ENCODE measurements around the gene DNA2. TPM values are rescaled to one million over a fixed set of nuclear protein-coding genes. Genes with fewer than 3 reads are reported as not detected.
A peak's percentile ranks its signal among the peaks of the same experiment; 100 is the strongest.
"Not testable (repeated sequence)": the region's sequence is repeated elsewhere in the genome, so short reads cannot be mapped to it uniquely, and the experiment has no call there.

DNA2 gene
- 1 to 10 TPM; 2.5 to 6.2 TPM for total RNA-seq
- polyA plus RNA-seq, result 1 to 10 TPM; 1.5 to 3.5 TPM
- long read RNA-seq, donor 1, partial matches to known transcripts, result 0 of 1 reads
- long read RNA-seq, donor 1, other reads (novel, unspliced or antisense), result 0 of 1 reads
- long read RNA-seq, donor 2, result 0 reads
- long read RNA-seq, donor 3, result 0 reads
- long read RNA-seq, donor 4, result 0 reads
- long read RNA-seq, donor 5, full-length matches to known transcripts, result 1 of 1 reads
- long read RNA-seq, donor 5, partial matches to known transcripts, result 0 of 1 reads
- long read RNA-seq, donor 5, other reads (novel, unspliced or antisense), result 0 of 1 reads

GRCh38 chr10:68471586-68472408 is at the start of gene DNA2:
Gene DNA2 (minus strand): TSS chr10:68471973. CDS start chr10:68471864, 109 bp downstream.
- TF ChIP-seq, protein P1, sequence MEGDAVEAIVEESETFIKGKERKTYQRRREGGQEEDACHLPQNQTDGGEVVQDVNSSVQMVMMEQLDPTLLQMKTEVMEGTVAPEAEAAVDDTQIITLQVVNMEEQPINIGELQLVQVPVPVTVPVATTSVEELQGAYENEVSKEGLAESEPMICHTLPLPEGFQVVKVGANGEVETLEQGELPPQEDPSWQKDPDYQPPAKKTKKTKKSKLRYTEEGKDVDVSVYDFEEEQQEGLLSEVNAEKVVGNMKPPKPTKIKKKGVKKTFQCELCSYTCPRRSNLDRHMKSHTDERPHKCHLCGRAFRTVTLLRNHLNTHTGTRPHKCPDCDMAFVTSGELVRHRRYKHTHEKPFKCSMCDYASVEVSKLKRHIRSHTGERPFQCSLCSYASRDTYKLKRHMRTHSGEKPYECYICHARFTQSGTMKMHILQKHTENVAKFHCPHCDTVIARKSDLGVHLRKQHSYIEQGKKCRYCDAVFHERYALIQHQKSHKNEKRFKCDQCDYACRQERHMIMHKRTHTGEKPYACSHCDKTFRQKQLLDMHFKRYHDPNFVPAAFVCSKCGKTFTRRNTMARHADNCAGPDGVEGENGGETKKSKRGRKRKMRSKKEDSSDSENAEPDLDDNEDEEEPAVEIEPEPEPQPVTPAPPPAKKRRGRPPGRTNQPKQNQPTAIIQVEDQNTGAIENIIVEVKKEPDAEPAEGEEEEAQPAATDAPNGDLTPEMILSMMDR (IDR thresholded peaks at IDR 0.05; ENCODE audit: control extremely low read depth, extremely low read depth), result no peak
- H3K9me3 ChIP-seq (ENCODE audit: control insufficient read depth in 4 of 4, insufficient read depth in 3 of 4, low read length in 3 of 4), result no peaks in the 10 kb centered on the region
- DNase-seq (peak; percentile 83 to 89 (median 85)), ATAC-seq (ENCODE audit: insufficient read depth, low FRiP score) (peak; percentile 84)
- peak within 1 kb of the TSS; percentile 79 for H3K4me3 ChIP-seq
- H3K4me1 ChIP-seq (ENCODE audit: control insufficient read depth in 5 of 5, insufficient read depth in 5 of 5, low read length in 5 of 5), result peaks cover 0 to 18% (median 5%) of the 10 kb centered on the region in 5 donors
- peak within 1 kb of the TSS in 1 of 2 donors; percentile 51 for H3K27ac ChIP-seq (ENCODE audit: low read depth in 1 of 2, low read length in 1 of 2)
- peak within 1 kb of the TSS; percentile 58 to 73 for H3K9ac ChIP-seq (ENCODE audit: insufficient read depth in 1 of 2, low read length in 2 of 2)
- H3K27me3 ChIP-seq (ENCODE audit: control insufficient read depth in 3 of 3, insufficient read depth in 3 of 3, low read length in 2 of 3), result no peaks in the 10 kb centered on the region
- WGBS, 2 donors, result 3 to 4% methylated on average over 46 of the region's 46 CpGs
- H3K36me3 ChIP-seq (ENCODE audit: control insufficient read depth in 4 of 4, insufficient read depth in 4 of 4, low read length in 4 of 4), result peaks cover 0 to 2% (median 0%) of the 10 kb centered on the region in 4 donors

DNA sequence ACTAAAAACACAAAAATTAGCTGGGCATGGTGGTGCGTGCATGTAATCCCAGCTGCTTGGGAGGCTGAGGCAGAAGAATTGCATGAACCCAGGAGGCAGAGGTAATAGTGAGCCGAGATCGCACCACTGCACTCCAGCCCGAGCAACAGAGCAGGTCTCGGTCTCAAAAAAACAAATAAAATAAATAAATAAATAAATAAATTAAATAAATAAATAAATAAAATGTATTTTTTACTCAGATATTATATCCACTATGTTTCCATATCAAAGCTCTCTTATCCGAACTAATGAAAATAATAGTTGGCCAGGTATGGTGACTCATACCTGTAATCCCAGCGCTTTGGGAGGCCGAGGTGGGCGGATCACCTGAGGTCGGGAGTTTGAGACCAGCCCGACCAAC is 46.8 kb upstream of the DNA2 start:
- H3K4me3 ChIP-seq; H3K9ac ChIP-seq (ENCODE audit: insufficient read depth in 1 of 2, low read length in 2 of 2); H3K27ac ChIP-seq (ENCODE audit: low read depth in 1 of 2, low read length in 1 of 2); H3K4me1 ChIP-seq (ENCODE audit: control insufficient read depth in 5 of 5, insufficient read depth in 5 of 5, low read length in 5 of 5); H3K27me3 ChIP-seq (ENCODE audit: control insufficient read depth in 3 of 3, insufficient read depth in 3 of 3, low read length in 2 of 3); ATAC-seq (ENCODE audit: insufficient read depth, low FRiP score); DNase-seq; H3K9me3 ChIP-seq (ENCODE audit: control insufficient read depth in 4 of 4, insufficient read depth in 3 of 4, low read length in 3 of 4): not testable (repeated sequence)
- peaks cover 6 to 10% (median 7%) of the 10 kb centered on the region in 4 donors for H3K36me3 ChIP-seq (ENCODE audit: control insufficient read depth in 4 of 4, insufficient read depth in 4 of 4, low read length in 4 of 4)
- 97 to 98% methylated on average over 11 of the region's 11 CpGs for WGBS, 2 donors

- TF ChIP-seq, protein P1 (IDR thresholded peaks at IDR 0.05; ENCODE audit: control extremely low read depth, extremely low read depth), result no peak
- 96% methylated on average over 5 of the region's 5 CpGs for WGBS, 2 donors
- no peaks in the 10 kb centered on the region for H3K27me3 ChIP-seq (ENCODE audit: control insufficient read depth in 3 of 3, insufficient read depth in 3 of 3, low read length in 2 of 3)
- DNase-seq (no peak), ATAC-seq (ENCODE audit: insufficient read depth, low FRiP score) (no peak)
- no peak overlapping the region for H3K27ac ChIP-seq (ENCODE audit: low read depth in 1 of 2, low read length in 1 of 2)
- H3K36me3 ChIP-seq (ENCODE audit: control insufficient read depth in 4 of 4, insufficient read depth in 4 of 4, low read length in 4 of 4), result peaks cover 5 to 13% (median 7%) of the 10 kb centered on the region in 4 donors
- no peaks in the 10 kb centered on the region for H3K4me1 ChIP-seq (ENCODE audit: control insufficient read depth in 5 of 5, insufficient read depth in 5 of 5, low read length in 5 of 5)
- no peak overlapping the region for H3K9ac ChIP-seq (ENCODE audit: insufficient read depth in 1 of 2, low read length in 2 of 2)
- H3K9me3 ChIP-seq (ENCODE audit: control insufficient read depth in 4 of 4, insufficient read depth in 3 of 4, low read length in 3 of 4), result no peaks in the 10 kb centered on the region
- no peak overlapping the region for H3K4me3 ChIP-seq
Measured at GRCh38 chr10:68517188-68517587, 45.4 kb upstream of the DNA2 start.

GRCh38 chr10:68516766-68517165 is 45.0 kb upstream of the DNA2 start:
- Histone ChIP-seq H3K27ac (ENCODE audit: low read depth in 1 of 2, low read length in 1 of 2) (no peak overlapping the region), H3K4me1 (ENCODE audit: control insufficient read depth in 5 of 5, insufficient read depth in 5 of 5, low read length in 5 of 5) (no peaks in the 10 kb centered on the region), H3K4me3 (no peak overlapping the region), H3K9me3 (ENCODE audit: control insufficient read depth in 4 of 4, insufficient read depth in 3 of 4, low read length in 3 of 4) (no peaks in the 10 kb centered on the region), H3K36me3 (ENCODE audit: control insufficient read depth in 4 of 4, insufficient read depth in 4 of 4, low read length in 4 of 4) (peaks cover 4 to 11% (median 7%) of the 10 kb centered on the region in 4 donors), H3K27me3 (ENCODE audit: control insufficient read depth in 3 of 3, insufficient read depth in 3 of 3, low read length in 2 of 3) (no peaks in the 10 kb centered on the region), H3K9ac (ENCODE audit: insufficient read depth in 1 of 2, low read length in 2 of 2) (no peak overlapping the region)
- TF ChIP-seq, protein P1 (IDR thresholded peaks at IDR 0.05; ENCODE audit: control extremely low read depth, extremely low read depth), result no peak
- DNase-seq (no peak), ATAC-seq (ENCODE audit: insufficient read depth, low FRiP score) (no peak)
- 65 to 69% methylated on average over 4 of the region's 4 CpGs for WGBS, 2 donors

- H3K36me3 ChIP-seq (ENCODE audit: control insufficient read depth in 4 of 4, insufficient read depth in 4 of 4, low read length in 4 of 4); H3K9ac ChIP-seq (ENCODE audit: insufficient read depth in 1 of 2, low read length in 2 of 2); H3K9me3 ChIP-seq (ENCODE audit: control insufficient read depth in 4 of 4, insufficient read depth in 3 of 4, low read length in 3 of 4); H3K4me3 ChIP-seq; H3K4me1 ChIP-seq (ENCODE audit: control insufficient read depth in 5 of 5, insufficient read depth in 5 of 5, low read length in 5 of 5); H3K27me3 ChIP-seq (ENCODE audit: control insufficient read depth in 3 of 3, insufficient read depth in 3 of 3, low read length in 2 of 3); H3K27ac ChIP-seq (ENCODE audit: low read depth in 1 of 2, low read length in 1 of 2); ATAC-seq (ENCODE audit: insufficient read depth, low FRiP score); DNase-seq: not testable (repeated sequence)
- 93 to 94% methylated on average over 2 of the region's 2 CpGs for WGBS, 2 donors
Measured at GRCh38 chr10:68516216-68516615, 44.4 kb upstream of the DNA2 start.

Data from lung (tissue), 16 donors.